IMR-90 (cell line): ENCODE results near the gene PIP4K2B. TPM values are rescaled to one million over a fixed set of nuclear protein-coding genes. Genes with fewer than 3 reads are reported as not detected.

Experiments used
- ATAC-seq: fragments of 200-7000 bp; cut with Tn5 transposase; 2 replicates; pipeline ENCODE4 v1.9.1; 2020; ENCODE audit warnings: low read depth, mild to moderate bottlenecking, moderate library complexity
- BruUV-seq: library from RNA; stranded (reverse); fragments of 400-500 nt; replicated peaks from 2 replicates; lab custom pipeline; 2021; lab: Mats Ljungman, UMichigan
- CTCF ChIA-PET: fragments of 300-600 bp; formaldehyde crosslinking; extraction: SDS; loops from one replicate; lab custom pipeline; 2021; ENCODE audit warnings: antibody characterized with exemption; lab: Yijun Ruan, JAX
- POLR2A ChIA-PET: fragments of 300-600 bp; sonication (Branson Sonifier 250); formaldehyde crosslinking; loops from one replicate; lab custom pipeline; 2022; ENCODE audit warnings: antibody characterized with exemption; ENCODE audit not compliant: unreplicated experiment; lab: Charles Lee
- DNase-seq: peaks from one replicate; pipeline ENCODE4 v3.0.0; 2013
- H2AFZ ChIP-seq: replicated peaks from 2 replicates; pipeline ENCODE3; 2013; ENCODE audit warnings: low read length, mild to moderate bottlenecking; ENCODE audit not compliant: poor library complexity
- H2AK5ac ChIP-seq: 2 replicates; pipeline ENCODE4 v1.6.1; 2013; ENCODE audit warnings: low read depth, low read length, inconsistent platforms
- H2AK9ac ChIP-seq: replicated peaks from 2 replicates; pipeline ENCODE3; 2013; ENCODE audit warnings: mild to moderate bottlenecking, low read depth, low read length, moderate library complexity; ENCODE audit not compliant: poor library complexity
- H2BK120ac ChIP-seq: 2 replicates; pipeline ENCODE4 v1.6.1; 2013; ENCODE audit warnings: low read depth, low read length, inconsistent platforms
- H2BK15ac ChIP-seq: 3 replicates; pipeline ENCODE4 v1.6.1; 2013; ENCODE audit warnings: low read depth, low read length, inconsistent platforms
- H2BK20ac ChIP-seq: 2 replicates; pipeline ENCODE4 v1.6.1; 2013; ENCODE audit warnings: low read depth, mild to moderate bottlenecking, inconsistent platforms, low read length, moderate library complexity
- H2BK5ac ChIP-seq: 2 replicates; pipeline ENCODE4 v1.6.1; 2013; ENCODE audit warnings: mild to moderate bottlenecking, low read depth, low read length, inconsistent platforms; ENCODE audit not compliant: poor library complexity, severe bottlenecking
- H3K14ac ChIP-seq: replicated peaks from 2 replicates; pipeline ENCODE4 v1.6.1; 2013; ENCODE audit warnings: low read depth, low read length, inconsistent platforms
- H3K18ac ChIP-seq: 2 replicates; pipeline ENCODE4 v1.6.1; 2013; ENCODE audit warnings: low read depth, low read length, control low read depth
- H3K23ac ChIP-seq: 2 replicates; pipeline ENCODE4 v1.6.1; 2013; ENCODE audit warnings: low read depth, low read length, inconsistent platforms
- H3K27ac ChIP-seq: 2 replicates; pipeline ENCODE4 v1.5.1; 2013; ENCODE audit warnings: mild to moderate bottlenecking, control low read depth, low read length; ENCODE audit not compliant: insufficient read depth
- H3K27me3 ChIP-seq: 2 replicates; pipeline ENCODE4 v1.6.1; 2013; ENCODE audit warnings: low read length; ENCODE audit not compliant: control insufficient read depth, insufficient read depth
- H3K36me3 ChIP-seq: 2 replicates; pipeline ENCODE4 v1.6.1; 2013; ENCODE audit warnings: low read length, mixed read lengths; ENCODE audit not compliant: control insufficient read depth, insufficient read depth
- H3K4ac ChIP-seq: 2 replicates; pipeline ENCODE4 v1.6.1; 2013; ENCODE audit warnings: low read depth, low read length, inconsistent platforms
- H3K4me1 ChIP-seq: 2 replicates; pipeline ENCODE4 v1.6.1; 2013; ENCODE audit warnings: low read length, mixed read lengths; ENCODE audit not compliant: control insufficient read depth, insufficient read depth
- H3K4me2 ChIP-seq: 2 replicates; pipeline ENCODE4 v1.6.1; 2013; ENCODE audit warnings: low read depth, mild to moderate bottlenecking, control low read depth, low read length, moderate library complexity
- H3K4me3 ChIP-seq: 2 replicates; pipeline ENCODE4 v1.5.1; 2013; ENCODE audit warnings: low read depth, mild to moderate bottlenecking, control low read depth, low read length, moderate library complexity; ENCODE audit not compliant: insufficient read depth
- H3K56ac ChIP-seq: 2 replicates; pipeline ENCODE4 v1.6.1; 2013; ENCODE audit warnings: low read length, inconsistent platforms; ENCODE audit not compliant: insufficient read depth; ENCODE audit errors: extremely low read depth
- H3K79me1 ChIP-seq, 2 experiments: 2 replicates each; pipeline ENCODE4 v1.6.1; 2013; ENCODE audit warnings: low read length in 2 of 2, inconsistent platforms in 1 of 2, low read depth in 1 of 2
- H3K9ac ChIP-seq: 2 replicates; pipeline ENCODE4 v1.6.1; 2013; ENCODE audit warnings: low read depth, low read length, control low read depth
- H3K9me1 ChIP-seq: 2 replicates; pipeline ENCODE4 v1.6.1; 2013; ENCODE audit warnings: low read length, inconsistent platforms; ENCODE audit not compliant: insufficient read depth
- H3K9me3 ChIP-seq: 2 replicates; pipeline ENCODE4 v1.6.1; 2013; ENCODE audit warnings: low read length; ENCODE audit not compliant: control insufficient read depth, insufficient read depth
- H4K20me1 ChIP-seq: 2 replicates; pipeline ENCODE4 v1.6.1; 2013; ENCODE audit warnings: low read length, inconsistent platforms; ENCODE audit not compliant: insufficient read depth
- H4K5ac ChIP-seq: 2 replicates; pipeline ENCODE4 v1.6.1; 2013; ENCODE audit warnings: mild to moderate bottlenecking, low read depth, low read length, control low read depth
- H4K8ac ChIP-seq, 2 experiments: 2 replicates each; pipeline ENCODE4 v1.6.1; 2013; ENCODE audit warnings: low read depth in 2 of 2, low read length in 2 of 2, control low read depth in 1 of 2, inconsistent platforms in 1 of 2
- H4K91ac ChIP-seq: 2 replicates; pipeline ENCODE4 v1.6.1; 2013; ENCODE audit warnings: low read depth, low read length, inconsistent platforms; ENCODE audit not compliant: insufficient read depth
- CEBPB ChIP-seq: IDR thresholded peaks from 2 replicates; pipeline ENCODE4 v1.6.1; 2012; ENCODE audit warnings: low read depth, low read length, improper control_type of control experiment
- CHD1 ChIP-seq: IDR thresholded peaks from 2 replicates; pipeline ENCODE4 v1.6.1; 2012; ENCODE audit warnings: low read depth, low read length, improper control_type of control experiment
- ELK1 ChIP-seq: fragments of 150-350 bp; IDR thresholded peaks from 2 replicates; pipeline ENCODE4 v1.6.1; 2016; ENCODE audit warnings: low read depth, mild to moderate bottlenecking, low read length, moderate library complexity, borderline replicate concordance
- FOS ChIP-seq: fragments of 150-350 bp; IDR thresholded peaks from 2 replicates; pipeline ENCODE4 v1.6.1; 2016; ENCODE audit warnings: low read depth, low read length
- MAFK ChIP-seq: IDR thresholded peaks from 2 replicates; pipeline ENCODE4 v1.6.1; 2012; ENCODE audit warnings: low read depth, low read length, improper control_type of control experiment
- MAZ ChIP-seq: IDR thresholded peaks from 2 replicates; pipeline ENCODE4 v1.6.1; 2012; ENCODE audit warnings: low read depth, mild to moderate bottlenecking, low read length, improper control_type of control experiment, moderate library complexity, borderline replicate concordance
- MXI1 ChIP-seq: IDR thresholded peaks from 2 replicates; pipeline ENCODE4 v1.6.1; 2012; ENCODE audit warnings: low read depth, mild to moderate bottlenecking, low read length, moderate library complexity, borderline replicate concordance
- NFE2L2 ChIP-seq: fragments of 150-350 bp; IDR thresholded peaks from 2 replicates; pipeline ENCODE4 v1.6.1; 2016; ENCODE audit warnings: low read depth, mild to moderate bottlenecking, low read length
- RCOR1 ChIP-seq: IDR thresholded peaks from 2 replicates; pipeline ENCODE4 v1.6.1; 2012; ENCODE audit warnings: mild to moderate bottlenecking, low read length, improper control_type of control experiment; ENCODE audit not compliant: insufficient replicate concordance
- SMC3 ChIP-seq: fragments of 150-350 bp; IDR thresholded peaks from 2 replicates; pipeline ENCODE4 v1.6.1; 2016; ENCODE audit warnings: low read depth, mild to moderate bottlenecking, antibody characterized with exemption, low read length, moderate library complexity
- USF2 ChIP-seq: fragments of 150-350 bp; IDR thresholded peaks from 2 replicates; pipeline ENCODE4 v1.6.1; 2017; ENCODE audit warnings: mild to moderate bottlenecking, antibody characterized with exemption, low read length, low read depth
- WGBS, 2 experiments: methylation state at CpG; one replicate each; pipeline versions ENCODE4 v1.1.5 to v1.1.7; 2013; ENCODE audit warnings: missing lambda C conversion rate in 2 of 2; ENCODE audit not compliant: insufficient read length in 1 of 2; ENCODE audit errors: extremely low coverage in 2 of 2; 5-methylcytosine and 5-hydroxymethylcytosine counted together
- dilution Hi-C: fragments of 300-500 bp; cut with HindIII; formaldehyde crosslinking; loops from one replicate; pipeline ENCODE4 v1.14.3; 2018; ENCODE audit warnings: low sequenced_read_pairs; ENCODE audit not compliant: unreplicated experiment
- in situ Hi-C: fragments of 300-500 bp; cut with MboI; formaldehyde crosslinking; loops from 3 replicates; pipeline ENCODE4 v1.14.3; 2019; ENCODE audit warnings: low sequenced_read_pairs, inconsistent platforms, mixed read lengths
- intact Hi-C: fragments of 100-400 bp; cut with micrococcal nuclease; formaldehyde crosslinking; loops from 2 replicates; pipeline ENCODE4 v1.10.0; 2022
- polyA plus RNA-seq, 3 experiments: library from polyadenylated mRNA; depleted of rRNA; stranded (reverse); fragments of >200 nt; gene quantifications; 2 replicates each; pipeline ENCODE4 v1.2.3, GENCODE V29; 2012; ENCODE audit warnings: low replicate concordance in 1 of 3
- total RNA-seq: library from RNA; depleted of rRNA; stranded (reverse); fragments of >200 nt; gene quantifications from 2 replicates; pipeline ENCODE4 v1.2.3, GENCODE V29; 2012
- TF ChIP-seq, protein P1 (sequence below): conservative IDR thresholded peaks from 2 replicates; pipeline ENCODE4 v1.5.1; 2012; ENCODE audit warnings: mild to moderate bottlenecking, low read depth, low read length, improper control_type of control experiment

Gene PIP4K2B
- total and polyA plus RNA-seq, 2 of the 4 experiments (the other 2 are of a cell fraction) = 40.0 to 40.2 TPM

DNA sequence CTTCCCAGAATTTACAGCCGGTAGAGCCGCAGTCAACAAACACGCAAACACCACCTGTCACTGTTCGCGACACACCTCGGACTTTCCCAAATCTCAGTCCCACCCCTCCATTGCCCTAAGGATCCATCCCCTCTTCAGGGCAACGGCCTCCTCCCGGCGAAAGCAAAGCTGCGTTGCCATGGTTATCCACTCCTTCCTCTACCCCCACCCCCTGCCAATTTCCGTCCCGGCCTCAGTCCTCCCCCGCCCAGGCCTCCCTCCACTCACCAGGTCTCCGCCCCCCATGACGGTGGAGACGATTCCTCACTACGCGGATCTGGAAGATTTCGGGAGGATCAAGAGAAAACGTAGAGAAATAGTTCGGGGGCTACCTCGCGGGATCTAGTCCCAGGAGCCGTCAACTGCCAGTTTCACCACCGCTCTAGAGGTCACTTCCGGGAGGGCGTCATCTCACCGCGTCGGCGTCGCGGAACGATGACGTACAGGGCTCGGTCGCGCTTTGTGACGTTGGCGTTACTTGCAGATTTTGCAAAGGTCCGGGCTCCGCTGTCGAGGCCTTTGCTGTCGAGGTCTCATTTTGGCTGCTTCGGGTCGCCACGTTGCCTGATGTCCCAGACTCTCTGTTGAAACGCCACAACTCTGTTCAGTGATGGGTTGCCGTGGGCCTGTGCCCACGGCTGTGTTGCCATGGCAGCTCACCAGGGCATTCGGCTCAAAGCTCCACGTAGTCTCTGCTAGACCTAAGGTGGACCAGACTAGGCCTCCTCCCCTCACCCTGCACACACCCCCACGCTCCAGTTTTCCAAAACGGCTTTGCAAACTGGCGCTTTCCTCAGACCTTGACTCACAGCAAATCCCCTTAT, 25.8 kb upstream of the PIP4K2B start, which contains the start of gene CWC25:
CWC25 (minus strand) TSS at position 423 of the 863 bp plus-strand sequence; CDS start at position 285, 138 bp downstream.
- WGBS, 2 experiments = 1% methylated on average over 37 of the region's 55 CpGs; no CpG with 5 or more reads in 1 of the 2 experiments
- peak within 1 kb of the TSS; percentile 95 for H3K4ac ChIP-seq
- H3K9me1 ChIP-seq = no peaks in the 10 kb centered on the region
- peak within 1 kb of the TSS; percentile 99 for H2BK5ac ChIP-seq
- peak; percentile 90 for ATAC-seq
- peak within 1 kb of the TSS; percentile 99 to 100 for H4K8ac ChIP-seq
- DNase-seq = peak; percentile 96
- H2BK20ac ChIP-seq = peak within 1 kb of the TSS; percentile 54
- H2AK5ac ChIP-seq = peak within 1 kb of the TSS; percentile 95
- H3K23ac ChIP-seq = peak within 1 kb of the TSS; percentile 91
- 0 out of 2 replicates have a peak, but pooled peaks cover 3% of the 10 kb centered on the region for H3K4me1 ChIP-seq
- peak within 1 kb of the TSS; percentile 95 for H3K27ac ChIP-seq
- H2BK120ac ChIP-seq = peak within 1 kb of the TSS; percentile 82
- ChIA-PET POLR2A (no interaction called here), CTCF (no interaction called here)
- H2AFZ ChIP-seq = peak within 1 kb of the TSS; percentile 97
- H3K14ac ChIP-seq = peak within 1 kb of the TSS; percentile 96
- H4K91ac ChIP-seq = peak within 1 kb of the TSS; percentile 98
- in situ Hi-C loops = no loop called here
- peak within 1 kb of the TSS; percentile 92 for H3K56ac ChIP-seq
- dilution Hi-C loops = no loop called here
- H3K79me1 ChIP-seq = peaks cover 3 to 43% of the 10 kb centered on the region in 2 experiments
- peak within 1 kb of the TSS; percentile 83 for H3K18ac ChIP-seq
- peak within 1 kb of the TSS; percentile 85 for H3K4me2 ChIP-seq
- H3K27me3 ChIP-seq = peaks cover under 1% of the 10 kb centered on the region; the same call in 1 of the 2 replicates
- peak within 1 kb of the TSS; percentile 62 for H3K4me3 ChIP-seq
- peaks cover 13% of the 10 kb centered on the region for H3K36me3 ChIP-seq
- peak within 1 kb of the TSS; percentile 99 for H4K5ac ChIP-seq
- no peaks in the 10 kb centered on the region for H3K9me3 ChIP-seq
- BruUV-seq = TSS peak; percentile 97
- intact Hi-C loops = loop anchor here (1.0 kb wide), 1 partner anchor 25 kb away; no protein-coding TSS in a partner anchor
- H4K20me1 ChIP-seq = peaks cover 11% of the 10 kb centered on the region
- peak within 1 kb of the TSS; percentile 28; the same call in 1 of the 3 replicates for H2BK15ac ChIP-seq
- peak within 1 kb of the TSS; percentile 91 for H3K9ac ChIP-seq
- H2AK9ac ChIP-seq = peak within 1 kb of the TSS; percentile 99
- TF ChIP-seq RCOR1 (no peak), MAZ (peak; percentile 90), ELK1 (peak; percentile 84; the same call in 1 of the 2 replicates), SMC3 (no peak), MAFK (peak; percentile 90), NFE2L2 (peak; percentile 97), MXI1 (peak; percentile 24; the same call in 1 of the 2 replicates), USF2 (no peak), FOS (peak; percentile 67; the same call in 1 of the 2 replicates), CEBPB (peak; percentile 81), CHD1 (no peak)
- TF ChIP-seq, protein P1, sequence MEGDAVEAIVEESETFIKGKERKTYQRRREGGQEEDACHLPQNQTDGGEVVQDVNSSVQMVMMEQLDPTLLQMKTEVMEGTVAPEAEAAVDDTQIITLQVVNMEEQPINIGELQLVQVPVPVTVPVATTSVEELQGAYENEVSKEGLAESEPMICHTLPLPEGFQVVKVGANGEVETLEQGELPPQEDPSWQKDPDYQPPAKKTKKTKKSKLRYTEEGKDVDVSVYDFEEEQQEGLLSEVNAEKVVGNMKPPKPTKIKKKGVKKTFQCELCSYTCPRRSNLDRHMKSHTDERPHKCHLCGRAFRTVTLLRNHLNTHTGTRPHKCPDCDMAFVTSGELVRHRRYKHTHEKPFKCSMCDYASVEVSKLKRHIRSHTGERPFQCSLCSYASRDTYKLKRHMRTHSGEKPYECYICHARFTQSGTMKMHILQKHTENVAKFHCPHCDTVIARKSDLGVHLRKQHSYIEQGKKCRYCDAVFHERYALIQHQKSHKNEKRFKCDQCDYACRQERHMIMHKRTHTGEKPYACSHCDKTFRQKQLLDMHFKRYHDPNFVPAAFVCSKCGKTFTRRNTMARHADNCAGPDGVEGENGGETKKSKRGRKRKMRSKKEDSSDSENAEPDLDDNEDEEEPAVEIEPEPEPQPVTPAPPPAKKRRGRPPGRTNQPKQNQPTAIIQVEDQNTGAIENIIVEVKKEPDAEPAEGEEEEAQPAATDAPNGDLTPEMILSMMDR = 0 out of 2 replicates have a peak, but pooled peaks have one; percentile 0
